NCI-H2029 (cell line): ENCODE measurements around the gene SOX21.

ENCODE experiments used
- DNase-seq: peaks from one replicate; lab custom pipeline; 2025; lab: John Stamatoyannopoulos, UW

SOX21 gene

GRCh38 chr13:94709001-94709834 lies 3.1 kb downstream of the SOX21 start:
- no peak for DNase-seq

- DNase-seq: no peak
These were observed 4.1 kb downstream of the SOX21 start for GRCh38 chr13:94708031-94708859.

DNA sequence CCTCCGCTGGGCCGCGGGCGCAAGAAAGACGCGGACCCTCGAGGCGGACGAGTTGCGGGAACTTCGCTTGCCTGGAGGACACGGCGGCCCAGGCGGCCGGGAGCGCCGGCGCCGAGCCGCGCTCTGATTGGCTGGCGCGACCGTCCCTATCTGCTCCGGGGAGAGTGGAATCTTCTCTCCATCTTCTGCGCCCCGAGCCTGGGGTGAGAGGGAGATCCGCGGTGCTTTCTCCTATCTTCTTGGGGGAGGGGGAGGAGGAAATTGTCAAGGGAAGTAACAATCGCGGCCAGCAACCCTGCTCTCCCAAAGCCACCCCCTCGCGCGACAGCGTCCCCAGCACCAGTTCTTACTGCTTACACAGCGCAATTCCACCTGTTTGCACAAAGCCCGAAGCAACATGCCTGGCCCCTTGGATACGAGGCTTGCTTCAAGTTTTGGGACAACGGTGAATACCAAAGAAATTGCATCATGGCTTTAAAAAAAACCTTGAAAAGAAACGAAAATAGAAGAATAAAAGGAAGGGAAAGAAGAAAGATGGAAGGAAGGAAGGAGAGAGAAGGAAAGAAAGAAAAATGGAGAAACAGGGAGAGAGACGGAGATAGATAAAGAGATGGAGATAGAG lies 4.8 kb downstream of the SOX21 start:
- no peak for DNase-seq

DNA sequence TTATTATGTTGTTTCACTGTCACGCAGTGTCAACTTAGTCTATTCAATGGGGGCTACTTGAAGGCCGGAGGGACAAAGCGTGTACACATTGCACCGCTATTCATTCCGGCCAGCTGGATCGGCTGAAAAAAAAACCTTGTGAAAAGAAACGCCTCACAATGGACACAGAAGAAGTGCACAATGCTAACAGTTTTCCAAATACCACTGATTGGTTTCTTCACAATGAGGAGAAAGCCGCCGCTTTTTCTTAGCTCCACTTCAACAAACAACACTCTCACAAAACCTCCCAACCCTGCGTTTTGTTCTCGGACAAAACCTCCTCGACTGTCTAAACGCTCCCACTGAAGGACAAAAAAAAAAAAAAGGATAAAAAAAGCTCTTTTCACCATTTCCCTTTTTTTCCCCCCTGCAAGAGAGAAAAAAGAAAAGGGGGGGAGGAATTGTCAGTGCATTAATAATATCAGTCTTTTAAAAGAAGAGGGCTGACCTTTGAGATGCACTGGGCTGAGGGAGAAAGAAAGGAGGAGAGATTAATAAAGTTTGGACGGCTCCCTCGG lies 5.4 kb downstream of the SOX21 start:
- DNase-seq: no peak

DNA sequence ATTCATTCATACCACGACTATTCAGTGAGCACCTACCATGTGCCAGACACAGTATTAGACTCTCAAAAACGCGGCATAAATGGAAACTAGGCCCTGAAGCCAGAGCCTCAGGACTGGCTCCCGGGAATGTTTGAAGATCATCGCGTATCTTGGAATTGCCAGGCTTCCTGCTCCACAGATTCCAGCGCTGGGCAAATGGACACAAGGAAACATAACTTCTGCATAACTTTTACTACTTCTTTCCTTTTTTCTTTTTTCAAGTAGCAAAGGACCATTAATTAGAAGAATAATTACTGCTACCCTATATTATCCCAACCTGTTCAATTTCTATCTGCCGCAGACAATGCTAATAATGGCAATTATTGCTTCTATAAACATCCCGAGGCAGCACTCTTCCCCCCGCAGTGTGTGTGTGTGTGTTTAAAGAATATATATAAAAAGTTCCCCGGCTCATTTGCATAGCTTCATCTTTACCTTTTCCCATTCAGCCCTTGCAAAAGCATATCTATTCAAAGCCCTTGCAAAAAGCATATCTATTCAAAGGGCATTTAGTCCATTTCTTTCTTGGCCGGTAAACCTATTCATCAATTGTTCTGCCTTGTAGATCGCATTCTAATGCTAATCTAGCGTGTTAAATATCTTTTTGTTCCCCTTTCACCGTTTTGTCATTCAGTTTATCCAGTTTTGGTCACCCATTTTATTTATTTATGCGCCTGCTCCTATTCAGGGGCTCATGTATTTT lies 6.1 kb downstream of the SOX21 start:
- DNase-seq: no peak

DNA sequence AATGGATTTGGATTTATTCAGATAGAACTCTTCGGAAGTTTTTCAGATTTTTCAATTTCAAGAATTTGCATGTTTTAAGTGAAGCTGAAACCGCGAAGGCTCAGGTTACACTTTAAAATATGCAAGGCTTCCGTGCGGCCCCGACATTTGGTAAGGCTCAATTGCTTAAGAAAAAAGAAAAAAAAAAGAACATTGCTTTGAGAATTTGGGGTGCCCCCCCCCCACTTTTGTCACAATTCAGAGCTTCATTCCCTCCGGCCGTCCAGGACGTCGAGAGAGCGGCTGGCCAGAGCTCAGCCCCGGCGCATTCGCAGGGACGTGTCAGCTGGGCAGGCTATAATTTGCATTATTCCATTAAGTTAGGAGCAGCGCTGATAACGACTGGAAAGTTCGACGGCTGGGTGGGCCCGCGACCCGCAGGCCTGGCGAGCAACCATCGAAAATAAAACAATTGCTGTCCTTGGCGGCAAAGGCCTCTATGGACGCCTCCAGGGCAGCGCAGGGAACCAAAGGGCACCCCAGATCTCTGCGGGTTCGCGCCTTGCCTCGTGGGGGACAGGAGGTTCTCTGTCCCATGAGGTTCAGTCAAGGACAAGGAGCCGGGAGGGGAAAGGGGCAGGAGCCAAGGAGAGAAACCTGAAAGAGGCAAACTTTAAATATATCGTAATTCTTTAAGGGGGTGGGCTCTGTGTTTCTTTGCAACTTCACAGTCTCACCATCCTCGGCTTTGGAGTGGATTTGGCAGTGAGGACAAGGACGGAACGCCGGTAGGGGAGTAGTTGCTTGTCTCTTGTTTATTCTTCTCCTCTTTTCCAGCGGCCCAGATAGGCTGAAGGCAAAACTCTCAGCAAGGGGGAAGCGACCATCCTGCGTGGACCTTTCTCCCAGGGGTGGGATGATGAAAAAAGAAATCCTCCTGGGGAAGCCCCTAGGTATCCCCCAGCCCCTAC lies 7.0 kb downstream of the SOX21 start:
- DNase-seq: no peak

- no peak for DNase-seq
These were observed 7.8 kb downstream of the SOX21 start for GRCh38 chr13:94704377-94705080.

- DNase-seq: no peak
These were observed 8.5 kb downstream of the SOX21 start for GRCh38 chr13:94703721-94704314.

DNA sequence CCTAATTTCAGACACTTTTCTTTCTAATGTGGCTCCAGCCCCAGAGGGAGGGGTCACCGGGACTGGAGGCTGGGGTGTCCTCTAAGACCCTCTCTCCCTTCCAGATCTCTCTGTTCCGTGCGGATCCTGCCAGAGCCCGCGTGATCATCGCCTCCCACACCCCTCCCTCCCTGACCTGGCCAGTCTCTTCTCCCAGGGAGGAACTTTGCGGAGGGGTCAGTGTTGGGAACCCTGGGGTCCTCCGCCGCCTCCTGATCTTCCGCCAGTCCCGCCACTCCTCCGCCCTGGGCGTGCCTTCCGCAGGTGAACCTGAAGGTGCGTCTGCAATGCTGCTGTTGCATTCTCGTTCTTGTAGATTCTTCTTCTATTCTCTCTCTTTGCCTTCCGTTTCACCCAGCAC lies 9.1 kb downstream of the SOX21 start:
- DNase-seq: no peak

GRCh38 chr13:94702181-94703041 lies 9.9 kb downstream of the SOX21 start:
- no peak for DNase-seq

GRCh38 chr13:94701313-94702180 lies 10.8 kb downstream of the SOX21 start:
- DNase-seq: no peak

- no peak for DNase-seq
These were observed 11.8 kb downstream of the SOX21 start for GRCh38 chr13:94700536-94700935.

- no peak for DNase-seq
These were observed 12.3 kb downstream of the SOX21 start for GRCh38 chr13:94700051-94700535.

GRCh38 chr13:94696171-94696570 lies 16.2 kb downstream of the SOX21 start:
- no peak for DNase-seq

GRCh38 chr13:94692030-94692429 lies 20.3 kb downstream of the SOX21 start:
- DNase-seq: no peak

- DNase-seq: no peak
These were observed 28.9 kb downstream of the SOX21 start for GRCh38 chr13:94683409-94683808.

DNA sequence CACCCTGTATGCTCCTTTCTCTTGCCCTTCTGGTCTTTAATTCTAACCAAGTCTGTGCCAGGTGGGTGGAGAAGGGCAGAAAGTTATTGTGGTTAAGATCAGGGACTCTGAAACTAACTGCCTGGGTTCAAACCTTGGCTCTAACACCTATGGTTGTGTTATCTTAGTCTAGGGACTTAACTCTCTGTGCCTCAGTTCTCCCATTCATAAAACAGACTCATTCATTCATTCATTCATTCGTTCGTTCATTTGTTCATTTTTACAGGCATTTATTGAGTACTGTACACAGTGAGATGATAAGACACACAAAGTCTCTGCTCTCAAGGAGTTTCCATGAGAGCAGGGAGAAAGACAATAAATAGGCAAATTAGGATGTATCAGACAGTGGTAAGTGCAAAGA lies 30.1 kb downstream of the SOX21 start:
- DNase-seq: no peak
